ENCODE measurements around the gene SEMA4G.

The SEMA4G gene, protein sequence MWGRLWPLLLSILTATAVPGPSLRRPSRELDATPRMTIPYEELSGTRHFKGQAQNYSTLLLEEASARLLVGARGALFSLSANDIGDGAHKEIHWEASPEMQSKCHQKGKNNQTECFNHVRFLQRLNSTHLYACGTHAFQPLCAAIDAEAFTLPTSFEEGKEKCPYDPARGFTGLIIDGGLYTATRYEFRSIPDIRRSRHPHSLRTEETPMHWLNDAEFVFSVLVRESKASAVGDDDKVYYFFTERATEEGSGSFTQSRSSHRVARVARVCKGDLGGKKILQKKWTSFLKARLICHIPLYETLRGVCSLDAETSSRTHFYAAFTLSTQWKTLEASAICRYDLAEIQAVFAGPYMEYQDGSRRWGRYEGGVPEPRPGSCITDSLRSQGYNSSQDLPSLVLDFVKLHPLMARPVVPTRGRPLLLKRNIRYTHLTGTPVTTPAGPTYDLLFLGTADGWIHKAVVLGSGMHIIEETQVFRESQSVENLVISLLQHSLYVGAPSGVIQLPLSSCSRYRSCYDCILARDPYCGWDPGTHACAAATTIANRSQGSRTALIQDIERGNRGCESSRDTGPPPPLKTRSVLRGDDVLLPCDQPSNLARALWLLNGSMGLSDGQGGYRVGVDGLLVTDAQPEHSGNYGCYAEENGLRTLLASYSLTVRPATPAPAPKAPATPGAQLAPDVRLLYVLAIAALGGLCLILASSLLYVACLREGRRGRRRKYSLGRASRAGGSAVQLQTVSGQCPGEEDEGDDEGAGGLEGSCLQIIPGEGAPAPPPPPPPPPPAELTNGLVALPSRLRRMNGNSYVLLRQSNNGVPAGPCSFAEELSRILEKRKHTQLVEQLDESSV

DNA sequence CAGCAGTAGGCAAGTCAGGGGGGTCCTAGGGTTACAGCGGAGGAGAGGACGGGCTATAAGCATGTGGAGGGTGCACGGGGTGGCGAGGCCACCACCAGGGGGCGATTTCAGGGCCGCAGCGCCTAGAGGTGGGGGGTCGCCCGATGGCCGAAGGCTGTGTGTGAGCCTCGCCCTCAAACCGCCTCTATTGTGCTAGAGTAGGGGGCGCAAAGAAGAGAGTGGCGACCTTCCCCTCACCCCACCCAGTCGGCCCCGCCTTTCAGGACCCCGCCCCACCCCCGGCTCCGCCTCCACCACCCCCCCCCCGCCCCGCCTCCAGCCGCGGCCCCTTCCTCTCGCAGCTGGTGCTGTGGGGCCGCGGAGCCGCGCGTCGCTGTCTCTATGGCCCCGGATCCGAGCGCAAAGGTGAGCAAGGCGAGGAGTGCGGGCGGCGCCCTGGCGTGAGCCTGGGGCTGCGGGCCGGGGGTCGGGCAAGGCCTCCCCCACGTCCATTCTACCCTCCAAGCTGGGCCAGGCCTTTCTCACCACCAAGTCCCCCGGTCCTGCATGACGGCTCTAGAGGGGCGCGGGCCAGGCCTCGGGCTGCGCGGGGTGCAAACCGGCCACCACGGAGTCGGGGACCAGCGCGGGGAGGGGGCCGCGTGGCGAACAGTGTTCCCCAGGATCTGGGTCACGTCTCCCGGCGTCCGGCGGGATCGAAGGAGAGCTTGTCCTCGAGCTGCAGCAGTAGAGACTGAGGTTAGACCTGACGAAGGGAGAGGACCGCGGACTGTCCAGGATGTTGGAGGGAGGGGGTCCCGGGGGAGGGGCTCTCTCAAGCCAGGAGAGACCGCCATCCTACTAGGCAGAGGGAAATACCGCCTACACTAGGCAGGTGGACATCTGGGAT, at the start of gene SEMA4G:
Gene SEMA4G (plus strand): TSS at position 318 of the 889 bp plus-strand sequence. CDS start 3,409 bp downstream, outside the sequence.
- H3K27ac ChIP-seq (ENCODE audit: extremely low read depth, low read depth, low read length) = no peak within 1 kb of the TSS; the same call in 1 of the 2 replicates
- POLR2A ChIA-PET = interaction anchor here (0.7 to 1.2 kb wide), 3 partner anchors 15 to 428 kb away, joined by 3 read pairs; no protein-coding TSS in a partner anchor
- CTCF ChIA-PET = interaction anchor here (0.6 to 1.5 kb wide), 8 partner anchors 12 to 1088 kb away, joined by 3 to 21 read pairs (median 3); no protein-coding TSS in a partner anchor
- H3K4me1 ChIP-seq (ENCODE audit: control insufficient read depth, insufficient read depth, low read length) = no peaks in the 10 kb centered on the region
- H3K9me3 ChIP-seq (ENCODE audit: control insufficient read depth, insufficient read depth, low read depth, low read length) = no peaks in the 10 kb centered on the region
- peaks cover 11 to 13% of the 10 kb centered on the region in 2 experiments; a peak in 2 of 3 replicates for H3K36me3 ChIP-seq (ENCODE audit: control insufficient read depth in 2 of 2, insufficient read depth in 1 of 2, low read length in 2 of 2)
- peak within 1 kb of the TSS; percentile 53 for H3K4me3 ChIP-seq (ENCODE audit: low read depth, low read length)
- TF ChIP-seq ZNF2 (tag by site-specific recombination; IDR thresholded peaks at IDR 0.05) (peak; percentile 37; the same call in 1 of the 2 replicates), ZFHX2 (tag by site-specific recombination; conservative IDR thresholded peaks at IDR 0.05) (no peak), ZNF239 (tag by site-specific recombination; IDR thresholded peaks at IDR 0.05) (no peak), ZNF248 (tag by site-specific recombination; IDR thresholded peaks at IDR 0.05) (no peak), ZNF561 (tag by site-specific recombination; IDR thresholded peaks at IDR 0.05; ENCODE audit: borderline replicate concordance) (no peak), ZNF324 (tag by site-specific recombination; IDR thresholded peaks at IDR 0.05) (no peak), ZNF354C (tag by site-specific recombination; IDR thresholded peaks at IDR 0.05; ENCODE audit: borderline replicate concordance, low read depth) (no peak), ZNF140 (tag by site-specific recombination; IDR thresholded peaks at IDR 0.05) (no peak), SP3 (tag by site-specific recombination; IDR thresholded peaks at IDR 0.05) (peak; percentile 56), ZNF174 (tag by site-specific recombination; IDR thresholded peaks at IDR 0.05) (no peak), PATZ1 (tag by site-specific recombination; IDR thresholded peaks at IDR 0.05) (0 out of 2 replicates have a peak, but pooled peaks have one; percentile 22), ZNF621 (tag by site-specific recombination; IDR thresholded peaks at IDR 0.05) (no peak), GLIS1 (tag by site-specific recombination; IDR thresholded peaks at IDR 0.05) (peak; percentile 56), ZNF747 (tag by site-specific recombination; IDR thresholded peaks at IDR 0.05) (no peak), ZNF704 (tag by site-specific recombination; IDR thresholded peaks at IDR 0.05) (no peak), GFI1B (tag by site-specific recombination; IDR thresholded peaks at IDR 0.05) (no peak), FEZF1 (tag by site-specific recombination; IDR thresholded peaks at IDR 0.05) (no peak), ZBTB20 (tag by site-specific recombination; IDR thresholded peaks at IDR 0.05) (no peak), ZSCAN18 (tag by site-specific recombination; IDR thresholded peaks at IDR 0.05) (no peak), ZFP69B (tag by site-specific recombination; IDR thresholded peaks at IDR 0.05) (no peak), ZNF76 (tag by site-specific recombination; IDR thresholded peaks at IDR 0.05; ENCODE audit: borderline replicate concordance, low read depth) (no peak), ZBTB26 (tag by site-specific recombination; optimal IDR thresholded peaks at IDR 0.05) (peak; percentile 48), MEIS1 (CRISPR knock-in tag; IDR thresholded peaks at IDR 0.05; ENCODE audit: borderline replicate concordance) (no peak), GLI4 (tag by site-specific recombination; IDR thresholded peaks at IDR 0.05) (no peak)
- TF ChIP-seq, protein P1, sequence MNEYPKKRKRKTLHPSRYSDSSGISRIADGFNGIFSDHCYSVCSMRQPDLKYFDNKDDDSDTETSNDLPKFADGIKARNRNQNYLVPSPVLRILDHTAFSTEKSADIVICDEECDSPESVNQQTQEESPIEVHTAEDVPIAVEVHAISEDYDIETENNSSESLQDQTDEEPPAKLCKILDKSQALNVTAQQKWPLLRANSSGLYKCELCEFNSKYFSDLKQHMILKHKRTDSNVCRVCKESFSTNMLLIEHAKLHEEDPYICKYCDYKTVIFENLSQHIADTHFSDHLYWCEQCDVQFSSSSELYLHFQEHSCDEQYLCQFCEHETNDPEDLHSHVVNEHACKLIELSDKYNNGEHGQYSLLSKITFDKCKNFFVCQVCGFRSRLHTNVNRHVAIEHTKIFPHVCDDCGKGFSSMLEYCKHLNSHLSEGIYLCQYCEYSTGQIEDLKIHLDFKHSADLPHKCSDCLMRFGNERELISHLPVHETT (tag by site-specific recombination; IDR thresholded peaks at IDR 0.05) = no peak
- TF ChIP-seq, protein P2, sequence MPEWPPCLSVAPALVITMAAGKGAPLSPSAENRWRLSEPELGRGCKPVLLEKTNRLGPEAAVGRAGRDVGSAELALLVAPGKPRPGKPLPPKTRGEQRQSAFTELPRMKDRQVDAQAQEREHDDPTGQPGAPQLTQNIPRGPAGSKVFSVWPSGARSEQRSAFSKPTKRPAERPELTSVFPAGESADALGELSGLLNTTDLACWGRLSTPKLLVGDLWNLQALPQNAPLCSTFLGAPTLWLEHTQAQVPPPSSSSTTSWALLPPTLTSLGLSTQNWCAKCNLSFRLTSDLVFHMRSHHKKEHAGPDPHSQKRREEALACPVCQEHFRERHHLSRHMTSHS (tag by site-specific recombination; IDR thresholded peaks at IDR 0.05) = no peak

Data from HEK293 (cell line).